A673 (cell line): ENCODE results near the gene TMEM164. TPM values are rescaled to one million over a fixed set of nuclear protein-coding genes. Genes with fewer than 3 reads are reported as not detected.
A peak's percentile ranks its signal among the peaks of the same experiment; 100 is the strongest.

Source experiments
- BruUV-seq: library from RNA; stranded (reverse); fragments of 400-500 nt; replicated peaks from 2 replicates; lab custom pipeline; 2021; lab: Mats Ljungman, UMichigan
- CTCF ChIA-PET: fragments of 300-600 bp; sonication (Branson Sonifier 250); formaldehyde crosslinking; loops from one replicate; lab custom pipeline; 2022; ENCODE audit warnings: antibody characterized with exemption; lab: Charles Lee
- POLR2A ChIA-PET: fragments of 300-600 bp; sonication (Branson Sonifier 250); formaldehyde crosslinking; loops from one replicate; lab custom pipeline; 2022; ENCODE audit warnings: antibody characterized with exemption; ENCODE audit not compliant: low non-redundant PET; lab: Charles Lee
- DNase-seq: peaks from one replicate; pipeline ENCODE4 v3.0.0-alpha.2; 2015; ENCODE audit warnings: low spot score
- H3K27ac ChIP-seq: fragments of 200-600 bp; sonication (generic); 2 replicates; pipeline ENCODE4 v1.5.1; 2016; ENCODE audit warnings: mixed run types, low read depth, mild to moderate bottlenecking, mixed read lengths, antibody characterized with exemption, low read length; ENCODE audit not compliant: poor library complexity, severe bottlenecking
- H3K27me3 ChIP-seq: fragments of 200-600 bp; sonication (generic); replicated peaks from 2 replicates; pipeline ENCODE4 v1.6.1; 2017; ENCODE audit warnings: mixed run types, low read depth, mild to moderate bottlenecking, mixed read lengths, antibody characterized with exemption, low read length; ENCODE audit not compliant: insufficient read depth, poor library complexity
- H3K36me3 ChIP-seq: fragments of 200-600 bp; sonication (generic); 2 replicates; pipeline ENCODE4 v1.6.1; 2016; ENCODE audit warnings: mixed run types, mild to moderate bottlenecking, mixed read lengths, antibody characterized with exemption, low read length; ENCODE audit not compliant: insufficient read depth, poor library complexity, severe bottlenecking
- H3K4me1 ChIP-seq: fragments of 200-600 bp; sonication (generic); 2 replicates; pipeline ENCODE4 v1.6.1; 2017; ENCODE audit warnings: mixed run types, mild to moderate bottlenecking, mixed read lengths, antibody characterized with exemption, low read length; ENCODE audit not compliant: insufficient read depth, poor library complexity, severe bottlenecking
- H3K4me3 ChIP-seq: fragments of 200-600 bp; sonication (generic); 2 replicates; pipeline ENCODE4 v1.5.1; 2016; ENCODE audit warnings: low read depth, mixed run types, mild to moderate bottlenecking, mixed read lengths, low read length; ENCODE audit not compliant: poor library complexity, severe bottlenecking
- H3K9me3 ChIP-seq: fragments of 200-600 bp; sonication (generic); 2 replicates; pipeline ENCODE4 v1.6.1; 2016; ENCODE audit warnings: mixed run types, low read depth, mild to moderate bottlenecking, mixed read lengths, antibody characterized with exemption, low read length; ENCODE audit not compliant: poor library complexity, severe bottlenecking
- EZH2 ChIP-seq: fragments of 200-600 bp; sonication (generic); IDR thresholded peaks from 2 replicates; pipeline ENCODE4 v1.6.1; 2017; ENCODE audit warnings: borderline replicate concordance, low read depth, mild to moderate bottlenecking, mixed read lengths, antibody characterized with exemption, low read length; ENCODE audit not compliant: poor library complexity, severe bottlenecking
- intact Hi-C: fragments of 100-400 bp; cut with micrococcal nuclease; formaldehyde crosslinking; loops from one replicate; pipeline ENCODE4 v1.10.0; 2022; ENCODE audit not compliant: unreplicated experiment
- total RNA-seq: library from RNA; stranded (reverse); gene quantifications from 2 replicates; pipeline ENCODE4 v1.2.3, GENCODE V29; 2021
- TF ChIP-seq, protein P1 (sequence below): fragments of 300-800, 200-600 bp; sonication (generic); conservative IDR thresholded peaks from 2 replicates; pipeline ENCODE4 v1.5.1; 2017; ENCODE audit warnings: low read depth, mild to moderate bottlenecking, antibody characterized with exemption, low read length, moderate library complexity, mixed read lengths

Gene TMEM164
- total RNA-seq, 1 experiment from 2014 or later: 26.5 TPM

DNA sequence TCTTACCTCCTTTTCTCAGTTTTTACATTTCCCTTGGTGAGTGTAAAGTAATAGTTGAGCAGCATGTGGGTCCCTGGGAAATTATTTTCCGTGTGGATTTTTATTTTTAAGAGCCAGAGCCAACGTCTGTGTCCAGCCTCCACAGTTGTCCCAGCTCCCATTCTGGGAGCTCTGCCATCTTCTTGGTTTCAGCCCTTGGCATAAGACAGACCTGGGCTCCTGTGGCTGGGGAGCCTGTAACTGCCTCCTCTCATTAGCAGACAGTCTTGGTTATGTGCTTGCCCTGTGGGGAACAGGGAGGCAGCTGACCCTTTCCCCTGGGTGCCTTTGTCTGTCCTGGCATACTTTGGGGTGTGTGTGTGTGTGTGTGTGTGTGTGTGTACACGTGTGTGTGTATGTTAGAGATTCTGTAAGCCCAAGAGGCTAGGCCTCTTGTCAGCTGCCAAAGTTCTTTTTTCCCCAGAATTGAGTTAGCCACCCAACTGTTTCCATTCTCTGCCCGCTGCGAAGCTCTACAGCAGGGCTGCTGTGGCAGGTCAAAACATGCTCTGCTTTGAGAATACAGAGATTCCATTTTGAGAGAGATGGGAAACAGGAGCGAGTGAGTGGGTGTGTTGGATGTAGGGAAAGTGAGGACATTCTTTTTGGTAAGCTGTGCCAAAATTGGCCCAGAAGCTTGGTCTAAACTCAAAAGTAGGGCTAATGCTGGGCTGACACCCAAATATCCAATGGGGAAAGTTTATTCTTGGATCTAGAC, 140.7 kb downstream of the TMEM164 start:
- Histone ChIP-seq H3K36me3 (no peaks in the 10 kb centered on the region), H3K9me3 (no peaks in the 10 kb centered on the region), H3K4me3 (no peak overlapping the region), H3K27ac (no peak overlapping the region), H3K27me3 (no peaks in the 10 kb centered on the region), H3K4me1 (no peaks in the 10 kb centered on the region)
- intact Hi-C loops: no loop called here
- DNase-seq: no peak
- ChIA-PET CTCF (no interaction called here), POLR2A (no interaction called here)
- TF ChIP-seq EZH2: no peak
- TF ChIP-seq, protein P1, sequence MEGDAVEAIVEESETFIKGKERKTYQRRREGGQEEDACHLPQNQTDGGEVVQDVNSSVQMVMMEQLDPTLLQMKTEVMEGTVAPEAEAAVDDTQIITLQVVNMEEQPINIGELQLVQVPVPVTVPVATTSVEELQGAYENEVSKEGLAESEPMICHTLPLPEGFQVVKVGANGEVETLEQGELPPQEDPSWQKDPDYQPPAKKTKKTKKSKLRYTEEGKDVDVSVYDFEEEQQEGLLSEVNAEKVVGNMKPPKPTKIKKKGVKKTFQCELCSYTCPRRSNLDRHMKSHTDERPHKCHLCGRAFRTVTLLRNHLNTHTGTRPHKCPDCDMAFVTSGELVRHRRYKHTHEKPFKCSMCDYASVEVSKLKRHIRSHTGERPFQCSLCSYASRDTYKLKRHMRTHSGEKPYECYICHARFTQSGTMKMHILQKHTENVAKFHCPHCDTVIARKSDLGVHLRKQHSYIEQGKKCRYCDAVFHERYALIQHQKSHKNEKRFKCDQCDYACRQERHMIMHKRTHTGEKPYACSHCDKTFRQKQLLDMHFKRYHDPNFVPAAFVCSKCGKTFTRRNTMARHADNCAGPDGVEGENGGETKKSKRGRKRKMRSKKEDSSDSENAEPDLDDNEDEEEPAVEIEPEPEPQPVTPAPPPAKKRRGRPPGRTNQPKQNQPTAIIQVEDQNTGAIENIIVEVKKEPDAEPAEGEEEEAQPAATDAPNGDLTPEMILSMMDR: no peak
- no TSS peak for BruUV-seq

DNA sequence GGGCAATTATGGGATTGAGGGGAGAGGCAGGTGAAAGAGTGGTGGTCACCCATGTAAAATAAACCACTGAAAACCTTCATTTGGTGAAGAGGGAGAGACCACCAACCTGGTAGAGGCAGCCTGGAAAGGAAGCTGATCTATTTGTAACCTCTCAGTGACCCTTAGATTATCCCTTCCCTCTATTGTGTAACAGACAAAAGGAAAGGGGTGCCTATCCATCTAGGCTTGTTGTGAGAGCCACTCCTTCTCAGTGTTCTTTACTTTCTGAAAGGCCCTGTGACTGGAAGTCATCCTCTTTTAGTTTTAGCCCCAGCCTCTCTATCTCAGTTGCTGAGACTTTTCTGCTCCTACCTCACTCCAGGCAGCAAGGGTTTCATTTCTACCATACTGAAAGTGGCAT, 142.4 kb downstream of the TMEM164 start:
- ChIA-PET POLR2A (no interaction called here), CTCF (interaction anchor here (2.3 kb wide), 1 partner anchor 266 kb away, joined by 24 read pairs; no protein-coding TSS in a partner anchor)
- DNase-seq: no peak
- no peak overlapping the region for H3K27ac ChIP-seq
- H3K27me3 ChIP-seq: no peaks in the 10 kb centered on the region
- H3K36me3 ChIP-seq: no peaks in the 10 kb centered on the region
- no TSS peak for BruUV-seq
- no peaks in the 10 kb centered on the region for H3K9me3 ChIP-seq
- TF ChIP-seq EZH2: no peak
- TF ChIP-seq, protein P1: no peak
- no peaks in the 10 kb centered on the region for H3K4me1 ChIP-seq
- H3K4me3 ChIP-seq: no peak overlapping the region
- intact Hi-C loops: loop anchor here (5.0 kb wide), 1 partner anchor 702 kb away; no protein-coding TSS in a partner anchor

DNA sequence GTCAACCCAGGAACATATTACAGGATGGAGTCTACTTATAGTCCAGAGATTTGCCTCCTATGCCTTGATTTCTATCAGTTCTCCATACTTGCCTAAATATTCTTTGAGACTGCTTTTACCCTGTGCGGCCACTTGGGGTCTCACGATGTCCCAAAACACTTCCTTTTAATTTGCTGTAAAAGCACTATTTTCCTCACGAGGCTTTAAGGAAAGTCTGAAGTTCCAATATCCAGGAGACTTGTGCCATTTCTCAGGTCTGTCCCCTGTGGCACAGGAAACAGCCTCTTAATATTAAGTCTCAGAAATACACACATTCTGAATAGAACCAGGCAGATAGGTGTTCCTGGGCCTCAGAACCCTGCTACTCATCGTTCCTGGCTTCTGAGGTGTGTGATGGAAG, 142.9 kb downstream of the TMEM164 start:
- ChIA-PET CTCF (interaction anchor here (0.5 to 2.3 kb wide), 12 partner anchors 9 to 1761 kb away, joined by 3 to 24 read pairs (median 4); no protein-coding TSS in a partner anchor), POLR2A (interaction anchor here (0.6 kb wide), 1 partner anchor 22 kb away, joined by 3 read pairs; no protein-coding TSS in a partner anchor)
- intact Hi-C loops: loop anchor here (2.0 to 5.0 kb wide), 2 partner anchors 235 to 701 kb away; no protein-coding TSS in a partner anchor
- TF ChIP-seq, protein P1: peak; percentile 70
- TF ChIP-seq EZH2: no peak
- peak; percentile 49 for DNase-seq
- H3K36me3 ChIP-seq: no peaks in the 10 kb centered on the region
- BruUV-seq: no TSS peak
- H3K9me3 ChIP-seq: no peaks in the 10 kb centered on the region
- H3K27ac ChIP-seq: no peak overlapping the region
- no peaks in the 10 kb centered on the region for H3K4me1 ChIP-seq
- H3K4me3 ChIP-seq: no peak overlapping the region
- H3K27me3 ChIP-seq: no peaks in the 10 kb centered on the region
